ENCODE results near the gene REELD1. TPM values are rescaled to one million over a fixed set of nuclear protein-coding genes. Genes with fewer than 3 reads are reported as not detected.

Gene REELD1
- total and polyA plus RNA-seq, 9 of the 15 experiments (the other 6 are each of a cell fraction or from before 2014, with no cell fraction given) = not detected

- TF ChIP-seq MGA (IDR thresholded peaks at IDR 0.05) (peak; percentile 41; the same call in 1 of the 2 replicates), SMAD4 (CRISPR knock-in tag; conservative IDR thresholded peaks at IDR 0.05) (peak; percentile 50; the same call in 1 of the 2 replicates), KDM5B (IDR thresholded peaks at IDR 0.05; ENCODE audit: insufficient replicate concordance, low read depth, low read length) (no peak), ETV1 (tag; conservative IDR thresholded peaks at IDR 0.05; ENCODE audit: low read depth) (0 out of 2 replicates have a peak, but pooled peaks have one; percentile 31), ZFP91 (CRISPR knock-in tag; IDR thresholded peaks at IDR 0.05) (no peak), POLR3A (IDR thresholded peaks at IDR 0.05; ENCODE audit: borderline replicate concordance, extremely low read depth, insufficient read depth, insufficient read length) (no peak)
Measured at GRCh38 chr4:146235654-146236177, 21.4 kb downstream of the REELD1 start (continued).

Data from K562 (cell line).